Measurements from ENCODE around the gene TNS4. TPM values are rescaled to one million over a fixed set of nuclear protein-coding genes. Genes with fewer than 3 reads are reported as not detected.
A peak's percentile ranks its signal among the peaks of the same experiment; 100 is the strongest.

Gene TNS4
- total and polyA plus RNA-seq, 9 of the 15 experiments (the other 6 are each of a cell fraction or from before 2014, with no cell fraction given), result 0.04 to 0.73 (median 0.24) TPM; not detected in 1

GRCh38 chr17:40487371-40488020 is 13.9 kb downstream of the TNS4 start (continued):
- TF ChIP-seq NKRF (IDR thresholded peaks at IDR 0.05; ENCODE audit: borderline replicate concordance), result no peak

- Histone ChIP-seq H3K36me3 (ENCODE audit: control insufficient read depth, insufficient read depth, low read length) (no peaks in the 10 kb centered on the region), H3K9me1 (ENCODE audit: control insufficient read depth, insufficient read depth, low read length) (no peaks in the 10 kb centered on the region), H2AFZ (ENCODE audit: low read depth, low read length) (no peak overlapping the region), H3K4me2 (ENCODE audit: insufficient read depth, low read length) (no peak overlapping the region), H3K27me3 (ENCODE audit: control insufficient read depth in 2 of 2, insufficient read depth in 2 of 2, low read length in 2 of 2) (no peaks in the 10 kb centered on the region), H3K9ac (ENCODE audit: insufficient read depth in 1 of 2, low read depth in 2 of 2, low read length in 2 of 2) (no peak overlapping the region), H3K79me2 (ENCODE audit: control insufficient read depth, insufficient read depth, low read length) (no peaks in the 10 kb centered on the region), H3K9me3 (replicated peaks; ENCODE audit: control insufficient read depth, insufficient read depth, low read depth, low read length) (no peaks in the 10 kb centered on the region), H4K20me1 (replicated peaks; ENCODE audit: control insufficient read depth, insufficient read depth, low read length) (no peaks in the 10 kb centered on the region), H3K4me1 (replicated peaks in 1 of 2; ENCODE audit: control insufficient read depth in 2 of 2, insufficient read depth in 2 of 2, low read length in 2 of 2) (peaks cover 38 to 39% of the 10 kb centered on the region in 2 experiments), H3K4me3 (no peak overlapping the region), H3K27ac (ENCODE audit: extremely low read depth, low read depth, low read length) (no peak overlapping the region)
- intact Hi-C loops (cut with micrococcal nuclease) (no loop called here), in situ Hi-C loops (cut with MboI) (no loop called here)
- no TSS peak for BruUV-seq (replicated peaks)
- TF ChIP-seq BCOR (IDR thresholded peaks at IDR 0.05), result 0 out of 2 replicates have a peak, but pooled peaks have one; percentile 14
- no peak for TF ChIP-seq ZBTB8A (IDR thresholded peaks at IDR 0.05; ENCODE audit: partially characterized antibody)
- TF ChIP-seq PYGO2 (tag; IDR thresholded peaks at IDR 0.05), result no peak
- TF ChIP-seq NFIX (CRISPR knock-in tag; IDR thresholded peaks at IDR 0.05; ENCODE audit: low read depth), result peak; percentile 91
- TF ChIP-seq NFIC (IDR thresholded peaks at IDR 0.05), result peak; percentile 99
- no peak for TF ChIP-seq CEBPG (CRISPR knock-in tag; IDR thresholded peaks at IDR 0.05)
- TF ChIP-seq CEBPG (tag; conservative IDR thresholded peaks at IDR 0.05 in 1 of 2, IDR thresholded peaks at IDR 0.05 in 1 of 2), result 0 out of 4 replicates have a peak, but pooled peaks of 1 of the 2 experiments have one; percentile 28
- TF ChIP-seq CREB3L1 (IDR thresholded peaks at IDR 0.05; ENCODE audit: borderline replicate concordance, low read depth), result no peak
- TF ChIP-seq CBX1 (IDR thresholded peaks at IDR 0.05; ENCODE audit: low read depth), result no peak
- TF ChIP-seq NR2C1 (IDR thresholded peaks at IDR 0.05), result no peak
- TF ChIP-seq NR2C1 (tag; IDR thresholded peaks at IDR 0.05), result no peak
- TF ChIP-seq RAD51 (IDR thresholded peaks at IDR 0.05; ENCODE audit: borderline replicate concordance, low read depth), result no peak
- TF ChIP-seq KDM1A (IDR thresholded peaks at IDR 0.05), result 0 out of 4 replicates have a peak, but pooled peaks of 1 of the 2 experiments have one; percentile 16
- no peak for TF ChIP-seq XRCC4 (IDR thresholded peaks at IDR 0.05; ENCODE audit: extremely low read depth, insufficient read depth, insufficient read length)
- no peak for ATAC-seq
- CTCF ChIA-PET (ENCODE audit: low intra/inter-chr PET ratio), result no interaction called here
- no peak for FAIRE-seq
- WGBS (ENCODE audit: insufficient coverage, low coverage, missing lambda C conversion rate), result 38% methylated on average over 12 of the region's 12 CpGs
- no peak for DNase-seq (ENCODE audit: extremely low read depth in 1 of 4, low spot score in 3 of 4)
- POLR2A ChIA-PET, result interaction anchor here (0.6 to 2.9 kb wide), 5 partner anchors 11 to 1036 kb away, joined by 3 to 13 read pairs (median 3); no protein-coding TSS in a partner anchor
Observed at GRCh38 chr17:40486522-40487370, 14.7 kb downstream of the TNS4 start.

Measured in K562 (cell line).